Measurements from ENCODE around the gene MCF2. TPM values are rescaled to one million over a fixed set of nuclear protein-coding genes. Genes with fewer than 3 reads are reported as not detected.
"Not testable (repeated sequence)": the region's sequence is repeated elsewhere in the genome, so short reads cannot be mapped to it uniquely, and the experiment has no call there.

Gene MCF2
- total RNA-seq, 1 donor from 2014 or later, result 0.52 TPM

DNA sequence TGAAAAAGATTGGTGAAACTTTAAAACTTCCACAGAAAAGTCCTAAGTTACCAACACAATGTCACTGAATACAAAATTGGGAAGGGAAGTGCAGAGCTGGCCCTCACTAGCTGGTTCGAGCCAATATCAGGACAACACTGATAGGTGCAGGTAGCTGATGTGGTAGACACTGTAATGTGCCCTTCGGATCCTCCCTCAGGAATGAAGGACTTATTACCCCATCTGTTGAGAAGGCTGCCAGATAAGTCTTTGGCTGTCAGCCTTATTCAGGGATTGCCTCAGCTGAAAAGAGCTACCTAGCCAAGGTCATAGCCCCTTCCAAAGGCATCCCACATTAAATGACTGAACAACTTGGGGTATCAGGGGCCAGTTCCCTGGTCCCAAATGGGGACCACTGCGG lies 5.3 kb downstream of the MCF2 start:
- Histone ChIP-seq H3K27me3 (ENCODE audit: low read depth) (no peaks in the 10 kb centered on the region), H3K4me3 (no peak overlapping the region), H3K9me3 (replicated peaks) (no peaks in the 10 kb centered on the region), H3K4me1 (no peaks in the 10 kb centered on the region), H3K36me3 (no peaks in the 10 kb centered on the region), H3K27ac (replicated peaks) (no peak overlapping the region)
- TF ChIP-seq, protein P1, sequence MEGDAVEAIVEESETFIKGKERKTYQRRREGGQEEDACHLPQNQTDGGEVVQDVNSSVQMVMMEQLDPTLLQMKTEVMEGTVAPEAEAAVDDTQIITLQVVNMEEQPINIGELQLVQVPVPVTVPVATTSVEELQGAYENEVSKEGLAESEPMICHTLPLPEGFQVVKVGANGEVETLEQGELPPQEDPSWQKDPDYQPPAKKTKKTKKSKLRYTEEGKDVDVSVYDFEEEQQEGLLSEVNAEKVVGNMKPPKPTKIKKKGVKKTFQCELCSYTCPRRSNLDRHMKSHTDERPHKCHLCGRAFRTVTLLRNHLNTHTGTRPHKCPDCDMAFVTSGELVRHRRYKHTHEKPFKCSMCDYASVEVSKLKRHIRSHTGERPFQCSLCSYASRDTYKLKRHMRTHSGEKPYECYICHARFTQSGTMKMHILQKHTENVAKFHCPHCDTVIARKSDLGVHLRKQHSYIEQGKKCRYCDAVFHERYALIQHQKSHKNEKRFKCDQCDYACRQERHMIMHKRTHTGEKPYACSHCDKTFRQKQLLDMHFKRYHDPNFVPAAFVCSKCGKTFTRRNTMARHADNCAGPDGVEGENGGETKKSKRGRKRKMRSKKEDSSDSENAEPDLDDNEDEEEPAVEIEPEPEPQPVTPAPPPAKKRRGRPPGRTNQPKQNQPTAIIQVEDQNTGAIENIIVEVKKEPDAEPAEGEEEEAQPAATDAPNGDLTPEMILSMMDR (IDR thresholded peaks at IDR 0.05; ENCODE audit: borderline replicate concordance), result no peak
- intact Hi-C loops (cut with micrococcal nuclease), result no loop called here
- DNase-seq, result no peak

DNA sequence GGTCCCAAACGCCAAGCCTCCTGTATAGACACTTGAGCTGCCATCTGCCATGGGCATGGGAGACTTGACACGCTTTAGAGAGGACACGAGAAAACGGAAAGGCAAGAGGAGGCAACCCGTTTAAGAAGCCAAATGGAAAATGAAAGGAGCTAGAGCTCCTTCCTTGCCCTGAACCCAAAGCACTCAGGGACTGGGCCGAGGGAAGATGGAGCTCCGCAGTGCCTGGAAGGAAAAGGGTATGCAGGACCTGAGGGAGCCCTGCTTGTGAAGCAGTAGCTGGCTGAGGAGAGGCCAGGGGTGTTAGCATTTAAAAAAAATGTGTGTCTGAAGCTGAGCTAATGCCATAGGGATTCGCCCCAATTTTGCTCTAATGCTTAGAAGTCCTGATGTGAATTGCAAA lies 15.1 kb downstream of the MCF2 start:
- Histone ChIP-seq H3K9me3 (replicated peaks) (no peaks in the 10 kb centered on the region), H3K27me3 (ENCODE audit: low read depth) (no peaks in the 10 kb centered on the region), H3K36me3 (no peaks in the 10 kb centered on the region), H3K4me3 (peak overlapping the region; percentile 64), H3K4me1 (no peaks in the 10 kb centered on the region), H3K27ac (replicated peaks) (no peak overlapping the region)
- TF ChIP-seq, protein P1 (IDR thresholded peaks at IDR 0.05; ENCODE audit: borderline replicate concordance), result no peak
- no peak for DNase-seq
- intact Hi-C loops (cut with micrococcal nuclease), result no loop called here

DNA sequence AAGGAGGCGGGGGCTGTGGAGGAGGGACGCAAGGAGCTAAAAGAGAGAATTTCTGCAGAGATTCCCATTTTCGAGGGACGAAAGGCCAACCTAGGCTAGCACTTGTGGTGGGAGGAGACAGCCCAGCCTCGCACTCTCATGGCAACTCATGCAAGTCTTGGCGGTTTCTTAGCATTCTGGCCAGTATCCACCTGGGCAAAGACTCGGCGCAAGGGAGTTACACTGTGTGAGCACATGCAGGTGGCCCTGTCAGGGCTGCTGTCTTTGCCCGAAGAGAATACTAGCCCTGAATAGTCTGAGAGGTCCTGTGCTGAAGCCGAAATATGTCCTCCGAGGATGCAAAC lies 15.5 kb downstream of the MCF2 start:
- Histone ChIP-seq H3K27ac (replicated peaks) (no peak overlapping the region), H3K4me3 (peak overlapping the region; percentile 64), H3K36me3 (no peaks in the 10 kb centered on the region), H3K27me3 (ENCODE audit: low read depth) (no peaks in the 10 kb centered on the region), H3K9me3 (replicated peaks) (no peaks in the 10 kb centered on the region), H3K4me1 (no peaks in the 10 kb centered on the region)
- no peak for DNase-seq
- intact Hi-C loops (cut with micrococcal nuclease), result no loop called here
- TF ChIP-seq, protein P1 (IDR thresholded peaks at IDR 0.05; ENCODE audit: borderline replicate concordance), result no peak

DNA sequence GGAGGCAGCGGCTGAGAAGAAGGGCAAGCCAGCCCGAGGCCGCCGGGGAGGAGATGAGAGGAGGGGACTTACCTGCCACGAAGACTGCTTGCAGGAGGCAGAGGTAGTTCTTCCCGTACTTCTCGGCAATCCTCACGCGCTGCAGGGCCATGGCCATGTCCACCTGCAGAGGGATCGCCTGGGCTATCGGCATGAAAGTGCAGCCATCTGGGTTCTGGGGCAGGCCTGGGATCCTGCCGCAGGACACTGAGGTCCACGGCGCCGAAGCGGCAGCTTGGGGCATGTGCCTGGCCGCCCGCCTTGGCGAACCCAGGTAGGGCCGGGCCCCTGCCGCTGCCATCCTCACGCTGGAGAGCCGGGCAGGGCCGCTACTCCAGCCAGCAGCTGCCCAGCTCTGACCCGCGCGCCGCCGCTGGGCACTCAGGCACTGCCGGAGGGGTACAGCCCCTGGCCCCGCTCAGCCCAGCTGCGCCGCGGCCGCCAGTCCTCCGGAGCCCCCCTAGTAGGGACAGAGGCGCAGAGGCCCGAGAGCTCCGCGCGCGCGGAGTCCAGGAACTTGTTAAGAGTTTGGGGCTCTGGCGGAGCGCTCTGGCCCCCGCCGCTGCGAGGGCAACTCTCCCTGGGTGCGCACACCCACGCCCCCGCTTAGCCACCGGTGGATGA lies 16.0 kb downstream of the MCF2 start:
- Histone ChIP-seq H3K36me3 (no peaks in the 10 kb centered on the region), H3K4me1 (no peaks in the 10 kb centered on the region), H3K9me3 (replicated peaks) (no peaks in the 10 kb centered on the region), H3K4me3 (peak overlapping the region; percentile 64), H3K27ac (replicated peaks) (no peak overlapping the region), H3K27me3 (ENCODE audit: low read depth) (no peaks in the 10 kb centered on the region)
- no peak for DNase-seq
- intact Hi-C loops (cut with micrococcal nuclease), result no loop called here
- TF ChIP-seq, protein P1 (IDR thresholded peaks at IDR 0.05; ENCODE audit: borderline replicate concordance), result no peak

DNA sequence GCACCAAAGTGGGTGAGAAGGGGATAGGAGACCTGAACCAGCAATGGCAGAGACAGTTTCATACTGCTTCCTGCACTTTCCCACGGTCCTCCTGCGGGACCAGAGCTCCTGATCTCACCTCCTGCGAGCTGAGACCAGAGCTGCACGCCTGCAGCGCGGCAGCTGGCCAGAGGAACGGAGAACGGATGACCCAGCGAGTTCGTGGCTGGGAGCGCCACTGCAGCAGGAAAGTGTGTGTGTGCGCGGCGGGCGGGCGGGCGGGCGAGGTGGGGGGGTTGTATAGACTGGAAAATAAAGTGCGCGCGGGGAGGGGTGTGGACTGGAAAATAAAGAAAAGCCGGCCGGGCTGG lies 16.5 kb downstream of the MCF2 start:
- no peaks in the 10 kb centered on the region for H3K4me1 ChIP-seq
- H3K27me3 ChIP-seq (ENCODE audit: low read depth), result no peaks in the 10 kb centered on the region
- no peaks in the 10 kb centered on the region for H3K9me3 ChIP-seq (replicated peaks)
- TF ChIP-seq, protein P1 (IDR thresholded peaks at IDR 0.05; ENCODE audit: borderline replicate concordance), result no peak
- peak overlapping the region; percentile 64 for H3K4me3 ChIP-seq
- no peaks in the 10 kb centered on the region for H3K36me3 ChIP-seq
- DNase-seq, result peak; percentile 14
- intact Hi-C loops (cut with micrococcal nuclease), result no loop called here
- H3K27ac ChIP-seq (replicated peaks), result no peak overlapping the region

DNA sequence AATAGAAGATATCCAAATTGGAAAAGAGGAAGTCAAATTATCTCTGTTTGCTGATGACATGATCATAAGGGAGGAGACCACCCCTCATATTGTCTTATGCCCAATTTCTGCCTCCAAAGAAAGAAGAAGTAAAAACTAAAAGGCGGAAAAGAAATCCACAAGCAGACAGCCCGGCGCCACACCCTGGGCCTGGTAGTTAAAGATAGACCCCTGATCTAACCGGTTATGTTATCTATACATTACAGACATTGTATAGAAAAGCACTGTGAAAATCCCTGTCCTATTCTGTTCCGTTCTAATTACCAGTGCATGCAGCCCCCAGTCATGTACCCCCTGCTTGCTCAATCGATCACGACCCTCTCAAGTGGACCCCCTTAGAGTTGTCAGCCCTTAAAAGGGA lies 22.8 kb downstream of the MCF2 start:
- intact Hi-C loops (cut with micrococcal nuclease); H3K4me1 ChIP-seq; H3K27me3 ChIP-seq (ENCODE audit: low read depth); H3K27ac ChIP-seq (replicated peaks); H3K9me3 ChIP-seq (replicated peaks); H3K36me3 ChIP-seq; H3K4me3 ChIP-seq; DNase-seq: not testable (repeated sequence)

Data from left ventricle myocardium inferior (tissue), 1 donor.